HepG2 (cell line): ENCODE data around the gene TFEB. TPM values are rescaled to one million over a fixed set of nuclear protein-coding genes. Genes with fewer than 3 reads are reported as not detected.
A peak's percentile ranks its signal among the peaks of the same experiment; 100 is the strongest.

ENCODE experiments used
- ELF1 ChIP-seq: sonication (generic); formaldehyde crosslinking; IDR thresholded peaks from 2 replicates; pipeline ENCODE4 v1.4.0; 2020; ENCODE audit warnings: missing genetic modification reagents
- HNRNPUL1 ChIP-seq: fragments of 200-400 bp; formaldehyde crosslinking; IDR thresholded peaks from 2 replicates; pipeline ENCODE4 v1.6.1; 2017; ENCODE audit warnings: low read depth, mild to moderate bottlenecking, low read length, moderate library complexity
- NFRKB ChIP-seq: fragments of 450-650 bp; IDR thresholded peaks from 2 replicates; pipeline ENCODE4 v1.6.1; 2017
- NRL ChIP-seq: sonication (generic); formaldehyde crosslinking; IDR thresholded peaks from 2 replicates; pipeline ENCODE4 v1.5.0; 2020; ENCODE audit warnings: missing genetic modification reagents, mild to moderate bottlenecking, moderate library complexity, borderline replicate concordance
- PAF1 ChIP-seq: IDR thresholded peaks from 2 replicates; pipeline ENCODE4 v1.6.1; 2016; ENCODE audit warnings: missing genetic modification reagents, missing compliant biosample characterization
- POLR2AphosphoS5 ChIP-seq: IDR thresholded peaks from 2 replicates; pipeline ENCODE4 v1.6.1; 2012; ENCODE audit warnings: low read depth, low read length
- PRPF4 ChIP-seq: fragments of 200-400 bp; formaldehyde crosslinking; IDR thresholded peaks from 2 replicates; pipeline ENCODE4 v1.6.1; 2016; ENCODE audit warnings: low read length, low read depth; ENCODE audit not compliant: poor library complexity, severe bottlenecking
- SNRNP70 ChIP-seq: fragments of 200-400 bp; formaldehyde crosslinking; IDR thresholded peaks from 2 replicates; pipeline ENCODE4 v1.6.1; 2017; ENCODE audit warnings: mild to moderate bottlenecking, low read depth, low read length, moderate library complexity
- SP1 ChIP-seq, 2 experiments: fragments of 450-650 bp in 1 of 2; sonication (generic) in 1 of 2; formaldehyde crosslinking in 1 of 2; IDR thresholded peaks; 2 replicates each; pipeline versions ENCODE4 v1.4.0 to v1.6.1; 2016 to 2020; ENCODE audit warnings: missing genetic modification reagents in 1 of 2
- SPEN ChIP-seq: sonication (generic); formaldehyde crosslinking; IDR thresholded peaks from 2 replicates; pipeline ENCODE4 v1.5.1; 2020; ENCODE audit warnings: low read depth, mild to moderate bottlenecking, missing genetic modification reagents
- TOPORS ChIP-seq: sonication (generic); formaldehyde crosslinking; IDR thresholded peaks from 2 replicates; pipeline ENCODE4 v1.8.0; 2023; ENCODE audit warnings: mild to moderate bottlenecking, missing genetic modification reagents
- WIZ ChIP-seq: sonication (generic); formaldehyde crosslinking; IDR thresholded peaks from 2 replicates; pipeline ENCODE4 v1.5.1; 2020; ENCODE audit warnings: mild to moderate bottlenecking, missing genetic modification reagents
- ZFP90 ChIP-seq: sonication (generic); formaldehyde crosslinking; IDR thresholded peaks from 2 replicates; pipeline ENCODE4 v1.8.0; 2022; ENCODE audit warnings: missing genetic modification reagents, mild to moderate bottlenecking, inconsistent platforms, borderline replicate concordance
- ZFYVE20 ChIP-seq: sonication (generic); formaldehyde crosslinking; IDR thresholded peaks from 2 replicates; pipeline ENCODE4 v1.8.0; 2023; ENCODE audit warnings: low read depth, mild to moderate bottlenecking, moderate library complexity, missing genetic modification reagents, borderline replicate concordance
- ZNF512B ChIP-seq: sonication (generic); formaldehyde crosslinking; IDR thresholded peaks from 2 replicates; pipeline ENCODE4 v1.5.1; 2020; ENCODE audit warnings: missing genetic modification reagents, mild to moderate bottlenecking, borderline replicate concordance
- ZNF629 ChIP-seq: sonication (generic); formaldehyde crosslinking; conservative IDR thresholded peaks from 2 replicates; pipeline ENCODE4 v1.5.0; 2020; ENCODE audit warnings: missing genetic modification reagents
- ZNF788 ChIP-seq: sonication (generic); formaldehyde crosslinking; IDR thresholded peaks from 2 replicates; pipeline ENCODE4 v1.5.0; 2020; ENCODE audit warnings: mild to moderate bottlenecking, missing genetic modification reagents, borderline replicate concordance
- polyA plus RNA-seq, 8 experiments: library from polyadenylated mRNA; depleted of rRNA in 3 of 8; stranded (reverse) in 7 of 8; unstranded in 1 of 8; fragments of >200 nt; fragmentation: Illumina TruSeq in 4 of 8; extraction: Trizol in 4 of 8; gene quantifications; 2 replicates each; pipeline versions ENCODE4 v1.2.1 to v1.2.3, GENCODE V29; 2011 to 2016; ENCODE audit warnings: low read depth in 4 of 8, missing spikeins in 1 of 8, mixed read lengths in 1 of 8; ENCODE audit not compliant: insufficient read depth in 1 of 8
- total RNA-seq, 5 experiments: library from RNA; depleted of rRNA; stranded (reverse); fragments of >200 nt; fragmentation: Illumina TruSeq; extraction: Trizol; gene quantifications; 2 replicates each; pipeline ENCODE4 v1.2.3, GENCODE V29; 2016; ENCODE audit warnings: low read depth in 1 of 5
- TF ChIP-seq, protein P1 (sequence below): sonication (generic); formaldehyde crosslinking; IDR thresholded peaks from 2 replicates; pipeline ENCODE4 v1.9.0; 2021; ENCODE audit warnings: missing genetic modification reagents, borderline replicate concordance
- TF ChIP-seq, protein P2 (sequence below): sonication (generic); formaldehyde crosslinking; IDR thresholded peaks from 2 replicates; pipeline ENCODE4 v1.5.0; 2020; ENCODE audit warnings: mild to moderate bottlenecking, missing genetic modification reagents, moderate library complexity
- TF ChIP-seq, protein P3 (sequence below): fragments of 450-650 bp; IDR thresholded peaks from 2 replicates; pipeline ENCODE4 v1.6.1; 2017

TFEB gene
- total and polyA plus RNA-seq, 2 of the 13 experiments (the other 11 are each of a cell fraction or from before 2014, with no cell fraction given) = 13.3 to 18.7 TPM

DNA sequence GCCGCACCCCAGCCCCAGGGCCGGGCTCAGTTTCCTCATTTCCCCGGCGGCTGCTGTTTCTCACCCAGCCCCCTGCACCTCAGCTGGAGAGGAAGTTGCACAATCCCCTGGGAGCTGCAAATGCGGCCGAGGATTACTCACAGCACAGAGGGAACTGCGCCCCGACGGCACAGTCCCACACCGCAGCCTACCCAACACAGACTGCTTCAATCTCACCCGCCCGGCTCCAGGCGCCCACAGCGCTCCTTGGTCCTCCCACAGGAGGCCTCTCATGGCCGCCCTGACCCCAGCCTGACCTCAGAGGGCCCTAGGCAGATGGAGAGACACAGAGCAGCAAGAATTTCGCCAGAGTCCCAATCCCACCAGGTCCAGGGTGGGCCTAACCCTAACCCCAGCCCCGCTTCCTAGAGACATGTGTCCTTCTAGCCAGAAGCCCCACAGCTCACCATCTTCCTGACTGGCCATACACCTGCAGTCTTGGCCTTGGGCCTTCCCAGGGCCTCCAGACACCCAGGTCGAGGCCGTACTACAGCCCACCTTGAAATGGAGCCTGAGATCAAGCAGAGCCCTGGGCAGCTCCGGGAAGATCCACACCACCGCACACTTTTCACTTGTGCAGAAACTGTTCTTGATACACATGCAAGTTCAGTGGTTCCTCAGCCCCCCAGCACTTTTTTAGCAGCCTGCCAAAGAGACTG, 11.7 kb downstream of the TFEB start (continued):
- no peak for TF ChIP-seq ELF1
- TF ChIP-seq NFRKB = no peak
- TF ChIP-seq SP1 (IDR thresholded peaks at IDR 0.05) = no peak
- TF ChIP-seq SP1 (CRISPR knock-in tag; IDR thresholded peaks at IDR 0.05) = no peak; the same call in 1 of the 2 replicates
- TF ChIP-seq TOPORS (CRISPR knock-in tag) = no peak
- TF ChIP-seq PRPF4 = no peak
- TF ChIP-seq PAF1 (CRISPR knock-in tag) = no peak
- TF ChIP-seq ZFP90 = peak; percentile 95
- peak; percentile 62; the same call in 1 of the 2 replicates for TF ChIP-seq ZNF788 (CRISPR knock-in tag)
- TF ChIP-seq, protein P1, sequence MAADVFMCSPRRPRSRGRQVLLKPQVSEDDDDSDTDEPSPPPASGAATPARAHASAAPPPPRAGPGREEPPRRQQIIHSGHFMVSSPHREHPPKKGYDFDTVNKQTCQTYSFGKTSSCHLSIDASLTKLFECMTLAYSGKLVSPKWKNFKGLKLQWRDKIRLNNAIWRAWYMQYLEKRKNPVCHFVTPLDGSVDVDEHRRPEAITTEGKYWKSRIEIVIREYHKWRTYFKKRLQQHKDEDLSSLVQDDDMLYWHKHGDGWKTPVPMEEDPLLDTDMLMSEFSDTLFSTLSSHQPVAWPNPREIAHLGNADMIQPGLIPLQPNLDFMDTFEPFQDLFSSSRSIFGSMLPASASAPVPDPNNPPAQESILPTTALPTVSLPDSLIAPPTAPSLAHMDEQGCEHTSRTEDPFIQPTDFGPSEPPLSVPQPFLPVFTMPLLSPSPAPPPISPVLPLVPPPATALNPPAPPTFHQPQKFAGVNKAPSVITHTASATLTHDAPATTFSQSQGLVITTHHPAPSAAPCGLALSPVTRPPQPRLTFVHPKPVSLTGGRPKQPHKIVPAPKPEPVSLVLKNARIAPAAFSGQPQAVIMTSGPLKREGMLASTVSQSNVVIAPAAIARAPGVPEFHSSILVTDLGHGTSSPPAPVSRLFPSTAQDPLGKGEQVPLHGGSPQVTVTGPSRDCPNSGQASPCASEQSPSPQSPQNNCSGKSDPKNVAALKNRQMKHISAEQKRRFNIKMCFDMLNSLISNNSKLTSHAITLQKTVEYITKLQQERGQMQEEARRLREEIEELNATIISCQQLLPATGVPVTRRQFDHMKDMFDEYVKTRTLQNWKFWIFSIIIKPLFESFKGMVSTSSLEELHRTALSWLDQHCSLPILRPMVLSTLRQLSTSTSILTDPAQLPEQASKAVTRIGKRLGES (CRISPR knock-in tag) = no peak
- TF ChIP-seq POLR2AphosphoS5 = 0 out of 2 replicates have a peak, but pooled peaks have one; percentile 43
- 0 out of 2 replicates have a peak, but pooled peaks have one; percentile 69 for TF ChIP-seq ZNF512B (CRISPR knock-in tag)
- TF ChIP-seq WIZ (CRISPR knock-in tag) = no peak
- TF ChIP-seq HNRNPUL1 = no peak
- no peak for TF ChIP-seq NRL (CRISPR knock-in tag)
- TF ChIP-seq ZNF629 = 0 out of 2 replicates have a peak, but pooled peaks have one; percentile 14
- TF ChIP-seq SNRNP70 = no peak
- TF ChIP-seq, protein P2, sequence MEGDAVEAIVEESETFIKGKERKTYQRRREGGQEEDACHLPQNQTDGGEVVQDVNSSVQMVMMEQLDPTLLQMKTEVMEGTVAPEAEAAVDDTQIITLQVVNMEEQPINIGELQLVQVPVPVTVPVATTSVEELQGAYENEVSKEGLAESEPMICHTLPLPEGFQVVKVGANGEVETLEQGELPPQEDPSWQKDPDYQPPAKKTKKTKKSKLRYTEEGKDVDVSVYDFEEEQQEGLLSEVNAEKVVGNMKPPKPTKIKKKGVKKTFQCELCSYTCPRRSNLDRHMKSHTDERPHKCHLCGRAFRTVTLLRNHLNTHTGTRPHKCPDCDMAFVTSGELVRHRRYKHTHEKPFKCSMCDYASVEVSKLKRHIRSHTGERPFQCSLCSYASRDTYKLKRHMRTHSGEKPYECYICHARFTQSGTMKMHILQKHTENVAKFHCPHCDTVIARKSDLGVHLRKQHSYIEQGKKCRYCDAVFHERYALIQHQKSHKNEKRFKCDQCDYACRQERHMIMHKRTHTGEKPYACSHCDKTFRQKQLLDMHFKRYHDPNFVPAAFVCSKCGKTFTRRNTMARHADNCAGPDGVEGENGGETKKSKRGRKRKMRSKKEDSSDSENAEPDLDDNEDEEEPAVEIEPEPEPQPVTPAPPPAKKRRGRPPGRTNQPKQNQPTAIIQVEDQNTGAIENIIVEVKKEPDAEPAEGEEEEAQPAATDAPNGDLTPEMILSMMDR (CRISPR knock-in tag) = peak; percentile 51
- TF ChIP-seq, protein P3, sequence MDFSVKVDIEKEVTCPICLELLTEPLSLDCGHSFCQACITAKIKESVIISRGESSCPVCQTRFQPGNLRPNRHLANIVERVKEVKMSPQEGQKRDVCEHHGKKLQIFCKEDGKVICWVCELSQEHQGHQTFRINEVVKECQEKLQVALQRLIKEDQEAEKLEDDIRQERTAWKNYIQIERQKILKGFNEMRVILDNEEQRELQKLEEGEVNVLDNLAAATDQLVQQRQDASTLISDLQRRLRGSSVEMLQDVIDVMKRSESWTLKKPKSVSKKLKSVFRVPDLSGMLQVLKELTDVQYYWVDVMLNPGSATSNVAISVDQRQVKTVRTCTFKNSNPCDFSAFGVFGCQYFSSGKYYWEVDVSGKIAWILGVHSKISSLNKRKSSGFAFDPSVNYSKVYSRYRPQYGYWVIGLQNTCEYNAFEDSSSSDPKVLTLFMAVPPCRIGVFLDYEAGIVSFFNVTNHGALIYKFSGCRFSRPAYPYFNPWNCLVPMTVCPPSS = no peak
- TF ChIP-seq SPEN (CRISPR knock-in tag) = peak; percentile 79; the same call in 1 of the 2 replicates
- no peak for TF ChIP-seq ZFYVE20
